Measurements from ENCODE around the gene ADAMTS14. TPM values are rescaled to one million over a fixed set of nuclear protein-coding genes. Genes with fewer than 3 reads are reported as not detected.
A peak's percentile ranks its signal among the peaks of the same experiment; 100 is the strongest.

Gene ADAMTS14
- polyA plus RNA-seq, 3 donors, result 0.05 TPM; not detected in 2

- H4K20me1 ChIP-seq (ENCODE audit: insufficient read depth, low read length), result no peaks in the 10 kb centered on the region
- DNase-seq, result no peak
- no peak overlapping the region for H3K9ac ChIP-seq (ENCODE audit: insufficient read depth, low read length, poor library complexity, severe bottlenecking)
- Mint-ChIP-seq H3K27me3 (ENCODE audit: low read depth in 3 of 3) (peaks cover 0 to 4% (median 2%) of the 10 kb centered on the region in 3 donors), H3K4me3 (no peak overlapping the region), H3K27ac (no peak overlapping the region), H3K36me3 (no peaks in the 10 kb centered on the region), H3K9me3 (no peaks in the 10 kb centered on the region), H3K4me1 (peaks cover 18% of the 10 kb centered on the region)
- H3K9me3 ChIP-seq (replicated peaks in 1 of 2; ENCODE audit: control insufficient read depth in 1 of 2, insufficient read depth in 1 of 2, low read length in 2 of 2), result no peaks in the 10 kb centered on the region
- WGBS (ENCODE audit: insufficient coverage), result 89% methylated on average over 12 of the region's 13 CpGs
- intact Hi-C loops (cut with micrococcal nuclease), result loop anchor here in 1 of 2 donors (2.0 kb wide), 1 partner anchor 207 kb away; no protein-coding TSS in a partner anchor
- H3K36me3 ChIP-seq (replicated peaks in 1 of 2; ENCODE audit: control insufficient read depth in 1 of 2, insufficient read depth in 2 of 2, low read length in 2 of 2), result no peaks in the 10 kb centered on the region
- no peak for TF ChIP-seq CTCF (IDR thresholded peaks at IDR 0.05)
- H3K4me1 ChIP-seq (ENCODE audit: control insufficient read depth in 1 of 2, insufficient read depth in 2 of 2, low read length in 2 of 2), result peaks cover 6 to 13% of the 10 kb centered on the region in 2 donors
- H2AFZ ChIP-seq (ENCODE audit: insufficient read depth, low read depth, low read length, poor library complexity, severe bottlenecking), result no peak overlapping the region
- H3K27me3 ChIP-seq (ENCODE audit: control insufficient read depth in 2 of 2, insufficient read depth in 2 of 2, low read length in 2 of 2), result no peaks in the 10 kb centered on the region
- no peak overlapping the region for H3K4me2 ChIP-seq (replicated peaks; ENCODE audit: extremely low read depth, low read length, poor library complexity, severe bottlenecking)
- H3K79me2 ChIP-seq (ENCODE audit: insufficient read depth, low read length), result no peaks in the 10 kb centered on the region
- H3K27ac ChIP-seq (ENCODE audit: low read depth in 1 of 2, low read length in 2 of 2), result no peak overlapping the region
- H3K4me3 ChIP-seq (replicated peaks in 1 of 3; ENCODE audit: low read depth in 2 of 3, low read length in 3 of 3), result no peak overlapping the region
Measured at GRCh38 chr10:70757856-70758255, 85.5 kb downstream of the ADAMTS14 start.

- Mint-ChIP-seq H3K4me1 (peaks cover 21% of the 10 kb centered on the region), H3K27me3 (ENCODE audit: low read depth in 3 of 3) (peaks cover 0 to 4% (median 2%) of the 10 kb centered on the region in 3 donors), H3K9me3 (no peaks in the 10 kb centered on the region), H3K4me3 (no peak overlapping the region), H3K27ac (peak overlapping the region in 1 of 7 donors; percentile 18), H3K36me3 (no peaks in the 10 kb centered on the region)
- peak; percentile 86 for TF ChIP-seq CTCF (IDR thresholded peaks at IDR 0.05)
- intact Hi-C loops (cut with micrococcal nuclease), result loop anchor here (1.0 to 2.0 kb wide), 2 partner anchors 208 to 209 kb away; no protein-coding TSS in a partner anchor
- Histone ChIP-seq H3K36me3 (replicated peaks in 1 of 2; ENCODE audit: control insufficient read depth in 1 of 2, insufficient read depth in 2 of 2, low read length in 2 of 2) (no peaks in the 10 kb centered on the region), H3K27ac (ENCODE audit: low read depth in 1 of 2, low read length in 2 of 2) (no peak overlapping the region), H2AFZ (ENCODE audit: insufficient read depth, low read depth, low read length, poor library complexity, severe bottlenecking) (no peak overlapping the region), H3K79me2 (ENCODE audit: insufficient read depth, low read length) (no peaks in the 10 kb centered on the region), H3K9me3 (replicated peaks in 1 of 2; ENCODE audit: control insufficient read depth in 1 of 2, insufficient read depth in 1 of 2, low read length in 2 of 2) (no peaks in the 10 kb centered on the region), H3K27me3 (ENCODE audit: control insufficient read depth in 2 of 2, insufficient read depth in 2 of 2, low read length in 2 of 2) (no peaks in the 10 kb centered on the region), H3K4me2 (replicated peaks; ENCODE audit: extremely low read depth, low read length, poor library complexity, severe bottlenecking) (no peak overlapping the region), H3K4me3 (replicated peaks in 1 of 3; ENCODE audit: low read depth in 2 of 3, low read length in 3 of 3) (no peak overlapping the region), H3K9ac (ENCODE audit: insufficient read depth, low read length, poor library complexity, severe bottlenecking) (no peak overlapping the region), H3K4me1 (ENCODE audit: control insufficient read depth in 1 of 2, insufficient read depth in 2 of 2, low read length in 2 of 2) (peaks cover 10 to 15% of the 10 kb centered on the region in 2 donors), H4K20me1 (ENCODE audit: insufficient read depth, low read length) (no peaks in the 10 kb centered on the region)
- 26% methylated on average over 7 of the region's 7 CpGs for WGBS (ENCODE audit: insufficient coverage)
- DNase-seq, result peak; percentile 45 to 63 (median 57)
Measured at GRCh38 chr10:70758757-70759514, 86.6 kb downstream of the ADAMTS14 start.
